Measurements from ENCODE around the gene SCGN.

The SCGN gene

DNA sequence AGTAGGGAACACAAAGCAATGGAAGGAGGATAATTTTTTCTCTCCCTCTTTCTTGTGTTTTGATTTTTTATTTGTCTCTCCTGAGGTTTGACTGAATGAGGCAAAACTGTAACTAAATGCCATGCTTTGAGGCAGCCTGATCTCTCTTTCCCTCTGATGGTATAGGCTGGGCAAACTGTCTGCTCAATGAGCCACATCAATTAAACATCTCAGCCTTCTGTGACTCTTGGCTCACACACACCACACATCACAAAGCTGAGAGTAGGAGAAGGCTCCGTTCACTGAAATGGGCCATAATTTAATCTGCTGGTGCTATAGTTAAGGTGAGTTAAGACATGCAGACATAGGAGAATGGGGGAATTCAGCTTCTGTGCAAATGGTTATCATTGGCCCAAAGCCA is 28.1 kb upstream of the SCGN start:
- H3K36me3 ChIP-seq (ENCODE audit: control insufficient read depth, insufficient read depth, low read length) = no peaks in the 10 kb centered on the region
- H3K9me3 ChIP-seq (ENCODE audit: control insufficient read depth, low read length) = no peaks in the 10 kb centered on the region
- no peaks in the 10 kb centered on the region for H3K4me1 ChIP-seq (ENCODE audit: control insufficient read depth, insufficient read depth, low read length)
- H3K4me3 ChIP-seq (ENCODE audit: low read length) = no peak overlapping the region
- H3K9ac ChIP-seq (ENCODE audit: low read length) = no peak overlapping the region
- H3K27me3 ChIP-seq (ENCODE audit: control insufficient read depth, insufficient read depth, low read length) = no peaks in the 10 kb centered on the region

DNA sequence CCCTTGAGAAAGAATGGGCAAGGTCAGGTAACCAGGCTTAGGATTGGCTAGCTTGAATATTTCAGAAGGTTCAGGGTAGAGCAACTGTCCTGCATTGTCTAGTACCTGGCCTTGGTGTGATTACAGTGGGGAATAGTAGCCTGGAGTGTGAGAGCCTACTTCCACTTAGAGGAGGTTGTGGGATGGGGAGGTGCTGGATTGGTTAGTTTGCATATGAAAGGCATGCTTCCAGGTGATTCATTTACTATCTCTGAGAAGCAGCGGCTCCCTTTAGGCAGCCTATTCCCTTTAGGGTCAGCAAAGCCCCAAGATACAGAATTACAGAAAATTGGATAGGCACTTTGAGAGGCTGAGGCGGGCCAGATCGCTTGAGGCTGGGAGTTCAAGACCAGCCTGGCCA is 25.0 kb upstream of the SCGN start:
- Histone ChIP-seq H3K9me3 (ENCODE audit: control insufficient read depth, low read length) (no peaks in the 10 kb centered on the region), H3K4me1 (ENCODE audit: control insufficient read depth, insufficient read depth, low read length) (no peaks in the 10 kb centered on the region), H3K27me3 (ENCODE audit: control insufficient read depth, insufficient read depth, low read length) (no peaks in the 10 kb centered on the region), H3K9ac (ENCODE audit: low read length) (no peak overlapping the region), H3K4me3 (ENCODE audit: low read length) (no peak overlapping the region), H3K36me3 (ENCODE audit: control insufficient read depth, insufficient read depth, low read length) (no peaks in the 10 kb centered on the region)

- Histone ChIP-seq H3K4me1 (ENCODE audit: control insufficient read depth, insufficient read depth, low read length) (no peaks in the 10 kb centered on the region), H3K9ac (ENCODE audit: low read length) (no peak overlapping the region), H3K36me3 (ENCODE audit: control insufficient read depth, insufficient read depth, low read length) (no peaks in the 10 kb centered on the region), H3K4me3 (ENCODE audit: low read length) (no peak overlapping the region), H3K27me3 (ENCODE audit: control insufficient read depth, insufficient read depth, low read length) (no peaks in the 10 kb centered on the region), H3K9me3 (ENCODE audit: control insufficient read depth, low read length) (no peaks in the 10 kb centered on the region)
Observed at GRCh38 chr6:25628471-25629197, 23.4 kb upstream of the SCGN start.

DNA sequence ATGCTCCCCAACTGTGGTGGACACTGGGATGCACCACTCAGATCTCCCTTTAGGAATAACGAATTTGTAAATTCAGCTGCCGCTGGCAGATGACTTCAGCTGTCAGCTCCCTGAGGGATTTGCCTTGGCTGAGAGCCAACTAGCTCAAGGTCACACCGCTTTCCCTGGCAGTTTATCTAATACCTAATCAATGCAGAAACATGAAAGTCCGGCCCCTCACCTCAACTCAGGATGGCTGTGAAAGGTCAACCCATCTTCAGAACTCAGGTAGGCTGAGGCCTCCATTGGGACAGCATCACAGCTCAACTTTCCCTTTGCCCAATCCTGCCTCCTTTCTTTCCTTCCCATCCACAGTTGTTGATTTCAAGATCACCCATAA is 22.8 kb upstream of the SCGN start:
- no peaks in the 10 kb centered on the region for H3K9me3 ChIP-seq (ENCODE audit: control insufficient read depth, low read length)
- no peaks in the 10 kb centered on the region for H3K27me3 ChIP-seq (ENCODE audit: control insufficient read depth, insufficient read depth, low read length)
- no peaks in the 10 kb centered on the region for H3K4me1 ChIP-seq (ENCODE audit: control insufficient read depth, insufficient read depth, low read length)
- H3K9ac ChIP-seq (ENCODE audit: low read length) = no peak overlapping the region
- H3K36me3 ChIP-seq (ENCODE audit: control insufficient read depth, insufficient read depth, low read length) = no peaks in the 10 kb centered on the region
- H3K4me3 ChIP-seq (ENCODE audit: low read length) = no peak overlapping the region

DNA sequence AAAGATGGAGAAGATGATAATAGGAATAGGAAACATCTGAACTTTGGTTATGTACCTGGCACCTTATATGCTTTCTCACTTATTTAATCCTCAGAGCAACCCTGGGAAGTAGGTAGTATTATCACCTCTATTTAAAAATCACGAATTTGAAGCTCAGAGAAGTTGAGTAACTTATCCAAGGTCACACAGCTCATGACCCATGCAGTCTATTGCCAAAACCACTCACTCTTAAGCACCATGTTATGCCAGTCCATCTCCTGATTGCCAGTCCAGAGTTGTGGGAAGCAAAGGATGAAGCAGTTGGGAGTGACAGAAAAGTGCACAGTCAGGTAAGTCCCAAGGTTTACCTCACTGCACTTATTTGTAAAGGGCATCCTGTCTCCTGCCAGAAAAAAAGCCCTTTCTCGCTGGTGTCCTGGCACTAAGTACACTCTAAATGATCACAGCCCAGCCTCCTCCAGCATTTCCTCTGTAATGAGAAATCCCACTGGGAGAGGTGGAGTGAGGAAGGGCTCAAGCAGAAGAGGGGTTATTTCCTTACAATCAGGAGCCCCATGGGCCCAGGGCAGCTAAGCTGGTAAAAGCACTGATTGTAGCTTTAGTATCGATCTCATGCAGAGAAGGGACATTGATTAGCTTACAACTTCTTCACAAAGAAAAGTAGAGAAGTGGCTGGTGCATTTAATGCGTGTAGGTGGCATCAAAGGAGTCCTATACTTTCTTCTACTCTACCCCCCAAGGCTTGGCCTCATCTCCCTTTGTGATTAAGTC is 21.3 kb upstream of the SCGN start:
- H3K4me1 ChIP-seq (ENCODE audit: control insufficient read depth, insufficient read depth, low read length) = no peaks in the 10 kb centered on the region
- H3K4me3 ChIP-seq (ENCODE audit: low read length) = no peak overlapping the region
- H3K27me3 ChIP-seq (ENCODE audit: control insufficient read depth, insufficient read depth, low read length) = no peaks in the 10 kb centered on the region
- H3K9me3 ChIP-seq (ENCODE audit: control insufficient read depth, low read length) = no peaks in the 10 kb centered on the region
- no peaks in the 10 kb centered on the region for H3K36me3 ChIP-seq (ENCODE audit: control insufficient read depth, insufficient read depth, low read length)
- no peak overlapping the region for H3K9ac ChIP-seq (ENCODE audit: low read length)

GRCh38 chr6:25635886-25636317 is 16.1 kb upstream of the SCGN start:
- H3K36me3 ChIP-seq (ENCODE audit: control insufficient read depth, insufficient read depth, low read length) = no peaks in the 10 kb centered on the region
- no peak overlapping the region for H3K9ac ChIP-seq (ENCODE audit: low read length)
- H3K4me3 ChIP-seq (ENCODE audit: low read length) = no peak overlapping the region
- H3K27me3 ChIP-seq (ENCODE audit: control insufficient read depth, insufficient read depth, low read length) = no peaks in the 10 kb centered on the region
- H3K9me3 ChIP-seq (ENCODE audit: control insufficient read depth, low read length) = no peaks in the 10 kb centered on the region
- H3K4me1 ChIP-seq (ENCODE audit: control insufficient read depth, insufficient read depth, low read length) = no peaks in the 10 kb centered on the region

DNA sequence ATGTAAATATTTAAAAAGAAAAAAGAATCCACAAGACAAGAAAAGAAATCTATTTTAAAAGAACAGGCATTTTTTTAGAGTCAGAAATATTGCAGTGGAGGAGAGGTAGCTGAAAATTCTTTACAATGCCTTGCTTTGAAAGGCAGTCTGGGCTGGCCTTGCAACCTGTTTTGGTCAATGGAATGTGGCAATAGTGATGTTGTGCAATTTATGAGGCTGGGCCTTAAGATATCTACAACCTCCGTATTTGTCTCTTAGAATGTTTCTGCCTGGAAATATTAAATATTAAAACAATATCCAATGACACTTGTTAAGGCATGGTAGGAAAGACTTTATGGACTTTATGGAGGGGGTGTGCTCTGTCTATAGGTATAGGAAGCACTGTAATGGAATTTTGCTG is 14.8 kb upstream of the SCGN start:
- no peak overlapping the region for H3K4me3 ChIP-seq (ENCODE audit: low read length)
- no peaks in the 10 kb centered on the region for H3K4me1 ChIP-seq (ENCODE audit: control insufficient read depth, insufficient read depth, low read length)
- H3K9ac ChIP-seq (ENCODE audit: low read length) = no peak overlapping the region
- H3K27me3 ChIP-seq (ENCODE audit: control insufficient read depth, insufficient read depth, low read length) = no peaks in the 10 kb centered on the region
- H3K9me3 ChIP-seq (ENCODE audit: control insufficient read depth, low read length) = no peaks in the 10 kb centered on the region
- H3K36me3 ChIP-seq (ENCODE audit: control insufficient read depth, insufficient read depth, low read length) = no peaks in the 10 kb centered on the region

GRCh38 chr6:25637960-25638434 is 14.0 kb upstream of the SCGN start:
- Histone ChIP-seq H3K27me3 (ENCODE audit: control insufficient read depth, insufficient read depth, low read length) (no peaks in the 10 kb centered on the region), H3K4me1 (ENCODE audit: control insufficient read depth, insufficient read depth, low read length) (no peaks in the 10 kb centered on the region), H3K9ac (ENCODE audit: low read length) (no peak overlapping the region)

GRCh38 chr6:25639653-25640052 is 12.4 kb upstream of the SCGN start:
- no peaks in the 10 kb centered on the region for H3K4me1 ChIP-seq (ENCODE audit: control insufficient read depth, insufficient read depth, low read length)
- H3K27me3 ChIP-seq (ENCODE audit: control insufficient read depth, insufficient read depth, low read length) = no peaks in the 10 kb centered on the region
- H3K9ac ChIP-seq (ENCODE audit: low read length) = no peak overlapping the region
- H3K9me3 ChIP-seq (ENCODE audit: control insufficient read depth, low read length) = no peaks in the 10 kb centered on the region
- H3K4me3 ChIP-seq (ENCODE audit: low read length) = no peak overlapping the region
- H3K36me3 ChIP-seq (ENCODE audit: control insufficient read depth, insufficient read depth, low read length) = no peaks in the 10 kb centered on the region

More at GRCh38 chr6:25637960-25638434, 14.0 kb upstream of the SCGN start:
- Histone ChIP-seq H3K9me3 (ENCODE audit: control insufficient read depth, low read length) (no peaks in the 10 kb centered on the region), H3K4me3 (ENCODE audit: low read length) (no peak overlapping the region), H3K36me3 (ENCODE audit: control insufficient read depth, insufficient read depth, low read length) (no peaks in the 10 kb centered on the region)

- Histone ChIP-seq H3K9ac (ENCODE audit: low read length) (no peak overlapping the region), H3K9me3 (ENCODE audit: control insufficient read depth, low read length) (no peaks in the 10 kb centered on the region), H3K27me3 (ENCODE audit: control insufficient read depth, insufficient read depth, low read length) (no peaks in the 10 kb centered on the region), H3K4me1 (ENCODE audit: control insufficient read depth, insufficient read depth, low read length) (no peaks in the 10 kb centered on the region), H3K4me3 (ENCODE audit: low read length) (no peak overlapping the region), H3K36me3 (ENCODE audit: control insufficient read depth, insufficient read depth, low read length) (no peaks in the 10 kb centered on the region)
Observed at GRCh38 chr6:25640446-25640845, 11.6 kb upstream of the SCGN start.

DNA sequence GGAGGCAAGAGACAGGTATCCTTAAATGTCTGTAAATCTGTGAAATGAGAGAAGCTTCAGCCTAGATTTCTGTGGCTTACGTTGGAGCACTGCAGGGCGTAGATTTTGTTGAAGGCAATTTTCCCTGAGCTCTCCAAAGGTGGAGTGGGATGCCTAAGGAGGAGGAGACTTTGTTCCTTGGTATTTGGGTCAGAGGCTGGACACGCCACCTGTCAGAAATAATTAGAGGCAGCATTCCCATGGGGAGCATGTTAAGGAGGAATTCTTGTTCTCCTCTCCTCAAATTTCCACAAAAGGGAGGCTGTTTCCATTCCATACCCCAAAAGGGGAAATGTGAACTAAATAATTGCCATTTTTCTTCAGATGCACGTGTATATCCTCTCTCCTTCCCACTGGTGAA is 11.1 kb upstream of the SCGN start:
- no peak overlapping the region for H3K4me3 ChIP-seq (ENCODE audit: low read length)
- no peaks in the 10 kb centered on the region for H3K36me3 ChIP-seq (ENCODE audit: control insufficient read depth, insufficient read depth, low read length)
- H3K27me3 ChIP-seq (ENCODE audit: control insufficient read depth, insufficient read depth, low read length) = no peaks in the 10 kb centered on the region
- H3K9ac ChIP-seq (ENCODE audit: low read length) = no peak overlapping the region
- H3K9me3 ChIP-seq (ENCODE audit: control insufficient read depth, low read length) = no peaks in the 10 kb centered on the region
- no peaks in the 10 kb centered on the region for H3K4me1 ChIP-seq (ENCODE audit: control insufficient read depth, insufficient read depth, low read length)

DNA sequence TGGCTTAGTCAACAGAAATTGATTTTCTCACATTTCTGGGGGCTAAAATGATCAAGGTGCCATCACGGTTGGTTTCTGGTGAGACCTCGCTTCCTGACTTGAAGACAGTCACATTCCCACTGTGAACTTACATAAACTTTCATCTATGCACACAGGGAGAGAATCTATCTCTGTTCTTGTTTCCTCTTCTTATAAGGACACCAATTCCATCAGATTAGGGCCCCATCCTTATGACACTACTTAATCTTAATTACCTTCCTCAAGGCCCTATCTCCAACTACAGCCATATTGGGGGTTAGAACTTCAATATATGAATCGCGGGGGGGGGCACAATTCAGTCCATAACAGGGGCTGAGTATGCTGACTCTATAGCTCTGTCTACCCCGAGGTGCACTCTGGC is 10.6 kb upstream of the SCGN start:
- Histone ChIP-seq H3K4me1 (ENCODE audit: control insufficient read depth, insufficient read depth, low read length) (no peaks in the 10 kb centered on the region), H3K36me3 (ENCODE audit: control insufficient read depth, insufficient read depth, low read length) (no peaks in the 10 kb centered on the region), H3K4me3 (ENCODE audit: low read length) (no peak overlapping the region), H3K27me3 (ENCODE audit: control insufficient read depth, insufficient read depth, low read length) (no peaks in the 10 kb centered on the region), H3K9ac (ENCODE audit: low read length) (no peak overlapping the region), H3K9me3 (ENCODE audit: control insufficient read depth, low read length) (no peaks in the 10 kb centered on the region)

All from mucosa of stomach (tissue), 1 donor.